HCT116 (cell line): ENCODE data around the gene CD59. TPM values are rescaled to one million over a fixed set of nuclear protein-coding genes. Genes with fewer than 3 reads are reported as not detected.

Experiments used
- ATAC-seq: fragments of 200-7000 bp; cut with Tn5 transposase; 2 replicates; pipeline ENCODE4 v1.9.1; 2020; ENCODE audit warnings: mild to moderate bottlenecking, moderate library complexity
- BruUV-seq: library from RNA; stranded (reverse); fragments of 400-500 nt; replicated peaks from 2 replicates; lab custom pipeline; 2021; lab: Mats Ljungman, UMichigan
- CTCF ChIA-PET: fragments of 300-600 bp; sonication (Branson Sonifier 250); formaldehyde crosslinking; loops from one replicate; lab custom pipeline; 2021; ENCODE audit warnings: antibody characterized with exemption; lab: Charles Lee
- POLR2A ChIA-PET: fragments of 300-600, 350-600 bp; sonication (Branson Sonifier 250); formaldehyde crosslinking; loops from one replicate; lab custom pipeline; 2021; ENCODE audit warnings: antibody characterized with exemption; lab: Charles Lee
- RAD21 ChIA-PET, 2 experiments: fragments of 300-600 bp; sonication (Branson Sonifier 250); formaldehyde crosslinking; loops; one replicate each; lab custom pipeline; 2023; ENCODE audit warnings: low total read pairs in 2 of 2; ENCODE audit not compliant: uncharacterized antibody in 2 of 2, unreplicated experiment in 2 of 2, low non-redundant PET in 1 of 2; lab: Charles Lee
- DNase-seq: peaks from one replicate; pipeline ENCODE4 v3.0.0-alpha.2; 2010; ENCODE audit warnings: low read depth, low spot score
- H2AFZ ChIP-seq: fragments of 200-600 bp; shearing (Covaris generic), sonication (generic); 2 replicates; pipeline ENCODE4 v1.6.1; 2017; ENCODE audit warnings: low read depth, mixed run types, mixed read lengths, antibody characterized with exemption, low read length; ENCODE audit not compliant: poor library complexity, severe bottlenecking
- H3K27ac ChIP-seq: 2 replicates; pipeline ENCODE4 v1.5.1; 2012; ENCODE audit warnings: low read depth, low read length
- H3K27me3 ChIP-seq: fragments of 200-600 bp; sonication (generic); 2 replicates; pipeline ENCODE4 v1.6.1; 2016; ENCODE audit warnings: mixed run types, low read length, mixed read lengths; ENCODE audit not compliant: insufficient read depth
- H3K36me3 ChIP-seq, 2 experiments: fragments of 200-500 bp in 1 of 2; fragments of 200-600 bp in 1 of 2; sonication (Bioruptor generic) in 1 of 2; sonication (generic) in 1 of 2; 2 replicates each; pipeline versions ENCODE4 v1.5.1 to v1.6.1; 2014 to 2016; ENCODE audit warnings: low read length in 2 of 2, inconsistent platforms in 1 of 2, mixed read lengths in 1 of 2, mixed run types in 1 of 2; ENCODE audit not compliant: insufficient read depth in 2 of 2, control insufficient read depth in 1 of 2
- H3K4me1 ChIP-seq, 2 experiments: fragments of 200-600 bp in 1 of 2; sonication (generic) in 1 of 2; 2 replicates each; pipeline versions ENCODE4 v1.5.1 to v1.6.1; 2012 to 2017; ENCODE audit warnings: low read length in 2 of 2, inconsistent platforms in 1 of 2, mild to moderate bottlenecking in 1 of 2, mixed read lengths in 1 of 2, mixed run types in 1 of 2, moderate library complexity in 1 of 2; ENCODE audit not compliant: insufficient read depth in 2 of 2, control insufficient read depth in 1 of 2
- H3K4me2 ChIP-seq: fragments of 200-600 bp; sonication (generic); 2 replicates; pipeline ENCODE4 v1.6.1; 2017; ENCODE audit warnings: mixed run types, low read length, mixed read lengths
- H3K4me3 ChIP-seq, 2 experiments: fragments of 200-600 bp in 1 of 2; sonication (generic) in 1 of 2; replicated peaks in 1 of 2; 2 replicates each; pipeline ENCODE4 v1.5.1; 2011 to 2016; ENCODE audit warnings: low read length in 2 of 2, control low read depth in 1 of 2, low read depth in 1 of 2, mild to moderate bottlenecking in 1 of 2, mixed read lengths in 1 of 2, mixed run types in 1 of 2
- H3K79me2 ChIP-seq: fragments of 200-600 bp; sonication (generic); 2 replicates; pipeline ENCODE4 v1.6.1; 2017; ENCODE audit warnings: mild to moderate bottlenecking, mixed run types, low read length, moderate library complexity, mixed read lengths; ENCODE audit not compliant: insufficient read depth
- H3K9ac ChIP-seq: fragments of 200-600 bp; sonication (generic); 2 replicates; pipeline ENCODE4 v1.6.1; 2016; ENCODE audit warnings: low read length, mixed read lengths
- H3K9me2 ChIP-seq: fragments of 200-600 bp; sonication (generic), shearing (Covaris generic); 2 replicates; pipeline ENCODE4 v1.6.1; 2017; ENCODE audit warnings: mixed run types, mild to moderate bottlenecking, moderate library complexity; ENCODE audit not compliant: insufficient read depth
- H3K9me3 ChIP-seq, 2 experiments: fragments of 200-500 bp in 1 of 2; fragments of 200-600 bp in 1 of 2; sonication (Bioruptor generic) in 1 of 2; sonication (generic) in 1 of 2; 2 replicates each; pipeline ENCODE4 v1.6.1; 2014 to 2017; ENCODE audit warnings: low read length in 2 of 2, mixed read lengths in 2 of 2, inconsistent platforms in 1 of 2, low read depth in 1 of 2, mild to moderate bottlenecking in 1 of 2, mixed run types in 1 of 2, moderate library complexity in 1 of 2; ENCODE audit not compliant: control insufficient read depth in 1 of 2, insufficient read depth in 1 of 2
- H4K20me1 ChIP-seq: fragments of 200-600 bp; sonication (generic), shearing (Covaris generic); 2 replicates; pipeline ENCODE4 v1.6.1; 2017; ENCODE audit warnings: mixed run types, mild to moderate bottlenecking, moderate library complexity; ENCODE audit not compliant: insufficient read depth
- CBX3 ChIP-seq: IDR thresholded peaks from 2 replicates; pipeline ENCODE4 v1.6.1; 2012; ENCODE audit warnings: low read depth
- CEBPB ChIP-seq: IDR thresholded peaks from 2 replicates; pipeline ENCODE4 v1.6.1; 2012; ENCODE audit warnings: low read depth
- EZH2 ChIP-seq: fragments of 200-600 bp; sonication (generic); IDR thresholded peaks from 2 replicates; pipeline ENCODE4 v1.6.1; 2017; ENCODE audit warnings: antibody characterized with exemption, mixed run types
- FOSL1 ChIP-seq: IDR thresholded peaks from 2 replicates; pipeline ENCODE4 v1.6.1; 2012; ENCODE audit warnings: low read depth
- JUND ChIP-seq: IDR thresholded peaks from 2 replicates; pipeline ENCODE4 v1.6.1; 2012
- MAX ChIP-seq: IDR thresholded peaks from 2 replicates; pipeline ENCODE4 v1.6.1; 2012
- RAD21 ChIP-seq: IDR thresholded peaks from 2 replicates; pipeline ENCODE4 v1.6.1; 2012; ENCODE audit warnings: low read depth, mild to moderate bottlenecking
- REST ChIP-seq: IDR thresholded peaks from 2 replicates; pipeline ENCODE4 v1.6.1; 2012; ENCODE audit warnings: low read depth
- ZBTB33 ChIP-seq: IDR thresholded peaks from 2 replicates; pipeline ENCODE4 v1.6.1; 2011; ENCODE audit warnings: mild to moderate bottlenecking, low read length, moderate library complexity; ENCODE audit not compliant: insufficient replicate concordance; ENCODE audit errors: extremely low read depth
- ZNF274 ChIP-seq: fragments of 200-500 bp; sonication (Bioruptor generic); IDR thresholded peaks from 2 replicates; pipeline ENCODE4 v1.6.1; 2014; ENCODE audit warnings: mild to moderate bottlenecking, low read depth, low read length, inconsistent platforms
- intact Hi-C: fragments of 100-400 bp; cut with micrococcal nuclease; formaldehyde crosslinking; loops from 2 replicates; pipeline ENCODE4 v1.10.0; 2022
- total RNA-seq: library from RNA; stranded (reverse); gene quantifications from one replicate; pipeline ENCODE4 v1.2.1, GENCODE V29; 2021; ENCODE audit not compliant: unreplicated experiment

The CD59 gene
- total RNA-seq, 1 experiment from 2014 or later, result 122 TPM

GRCh38 chr11:33713151-33713855, 22.9 kb downstream of the CD59 start:
- H3K79me2 ChIP-seq, result peaks cover 22% of the 10 kb centered on the region; the same call in 1 of the 2 replicates
- ChIA-PET POLR2A (interaction anchor here (0.6 to 1.2 kb wide), 2 partner anchors 11 to 23 kb away, joined by 3 read pairs; no protein-coding TSS in a partner anchor), RAD21 (interaction anchor here in 1 of 2 experiments (0.7 kb wide), 1 partner anchor 109 kb away, joined by 3 read pairs; no protein-coding TSS in a partner anchor), CTCF (no interaction called here)
- H4K20me1 ChIP-seq, result no peaks in the 10 kb centered on the region; the same call in 1 of the 2 replicates
- no peak overlapping the region for H3K4me2 ChIP-seq
- no peaks in the 10 kb centered on the region for H3K27me3 ChIP-seq
- no peak overlapping the region for H2AFZ ChIP-seq
- H3K27ac ChIP-seq, result no peak overlapping the region
- H3K4me1 ChIP-seq, result no peaks in the 10 kb centered on the region
- BruUV-seq, result no TSS peak
- intact Hi-C loops, result no loop called here
- H3K9me2 ChIP-seq, result no peaks in the 10 kb centered on the region
- DNase-seq, result no peak
- no peaks in the 10 kb centered on the region for H3K9me3 ChIP-seq
- H3K36me3 ChIP-seq, result peaks cover 22 to 52% of the 10 kb centered on the region in 2 experiments
- ATAC-seq, result no peak
- no peak for TF ChIP-seq EZH2
- no peak overlapping the region for H3K9ac ChIP-seq
- no peak overlapping the region for H3K4me3 ChIP-seq

GRCh38 chr11:33712436-33712835, 23.8 kb downstream of the CD59 start:
- ChIA-PET RAD21 (no interaction called here), POLR2A (no interaction called here), CTCF (no interaction called here)
- H3K36me3 ChIP-seq, result peaks cover 23 to 48% of the 10 kb centered on the region in 2 experiments
- H3K27me3 ChIP-seq, result no peaks in the 10 kb centered on the region
- ATAC-seq (no peak), DNase-seq (no peak)
- H3K9me3 ChIP-seq, result no peaks in the 10 kb centered on the region
- peaks cover 22% of the 10 kb centered on the region; the same call in 1 of the 2 replicates for H3K79me2 ChIP-seq
- no peaks in the 10 kb centered on the region for H3K4me1 ChIP-seq
- no peaks in the 10 kb centered on the region; the same call in 1 of the 2 replicates for H4K20me1 ChIP-seq
- TF ChIP-seq EZH2 (no peak), RAD21 (no peak), ZNF274 (no peak), CEBPB (no peak), REST (no peak), FOSL1 (no peak), MAX (no peak), CBX3 (no peak), JUND (no peak), ZBTB33 (no peak)
- H3K27ac ChIP-seq, result no peak overlapping the region
- intact Hi-C loops, result no loop called here
- no TSS peak for BruUV-seq
- H3K4me2 ChIP-seq, result no peak overlapping the region
- no peak overlapping the region for H3K9ac ChIP-seq
- no peak overlapping the region for H3K4me3 ChIP-seq
- H3K9me2 ChIP-seq, result no peaks in the 10 kb centered on the region
- no peak overlapping the region for H2AFZ ChIP-seq
